Hematopoietic multipotent progenitor cell treated with erythropoietin and hydrocortisone succinate and interleukin-3 and kit ligand, for 15 days (in vitro differentiated cells): Measurements from ENCODE around the gene TECTA.

ENCODE experiments used
- DNase-seq: peaks from one replicate; pipeline ENCODE4 v3.0.0-alpha.2; 2015; ENCODE audit warnings: low spot score

Gene TECTA, protein sequence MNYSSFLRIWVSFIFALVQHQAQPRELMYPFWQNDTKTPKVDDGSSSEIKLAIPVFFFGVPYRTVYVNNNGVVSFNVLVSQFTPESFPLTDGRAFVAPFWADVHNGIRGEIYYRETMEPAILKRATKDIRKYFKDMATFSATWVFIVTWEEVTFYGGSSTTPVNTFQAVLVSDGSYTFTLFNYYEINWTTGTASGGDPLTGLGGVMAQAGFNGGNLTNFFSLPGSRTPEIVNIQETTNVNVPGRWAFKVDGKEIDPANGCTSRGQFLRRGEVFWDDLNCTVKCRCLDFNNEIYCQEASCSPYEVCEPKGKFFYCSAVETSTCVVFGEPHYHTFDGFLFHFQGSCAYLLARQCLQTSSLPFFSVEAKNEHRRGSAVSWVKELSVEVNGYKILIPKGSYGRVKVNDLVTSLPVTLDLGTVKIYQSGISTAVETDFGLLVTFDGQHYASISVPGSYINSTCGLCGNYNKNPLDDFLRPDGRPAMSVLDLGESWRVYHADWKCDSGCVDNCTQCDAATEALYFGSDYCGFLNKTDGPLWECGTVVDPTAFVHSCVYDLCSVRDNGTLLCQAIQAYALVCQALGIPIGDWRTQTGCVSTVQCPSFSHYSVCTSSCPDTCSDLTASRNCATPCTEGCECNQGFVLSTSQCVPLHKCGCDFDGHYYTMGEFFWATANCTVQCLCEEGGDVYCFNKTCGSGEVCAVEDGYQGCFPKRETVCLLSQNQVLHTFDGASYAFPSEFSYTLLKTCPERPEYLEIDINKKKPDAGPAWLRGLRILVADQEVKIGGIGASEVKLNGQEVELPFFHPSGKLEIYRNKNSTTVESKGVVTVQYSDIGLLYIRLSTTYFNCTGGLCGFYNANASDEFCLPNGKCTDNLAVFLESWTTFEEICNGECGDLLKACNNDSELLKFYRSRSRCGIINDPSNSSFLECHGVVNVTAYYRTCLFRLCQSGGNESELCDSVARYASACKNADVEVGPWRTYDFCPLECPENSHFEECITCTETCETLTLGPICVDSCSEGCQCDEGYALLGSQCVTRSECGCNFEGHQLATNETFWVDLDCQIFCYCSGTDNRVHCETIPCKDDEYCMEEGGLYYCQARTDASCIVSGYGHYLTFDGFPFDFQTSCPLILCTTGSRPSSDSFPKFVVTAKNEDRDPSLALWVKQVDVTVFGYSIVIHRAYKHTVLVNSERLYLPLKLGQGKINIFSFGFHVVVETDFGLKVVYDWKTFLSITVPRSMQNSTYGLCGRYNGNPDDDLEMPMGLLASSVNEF (N-terminal part only)

DNA sequence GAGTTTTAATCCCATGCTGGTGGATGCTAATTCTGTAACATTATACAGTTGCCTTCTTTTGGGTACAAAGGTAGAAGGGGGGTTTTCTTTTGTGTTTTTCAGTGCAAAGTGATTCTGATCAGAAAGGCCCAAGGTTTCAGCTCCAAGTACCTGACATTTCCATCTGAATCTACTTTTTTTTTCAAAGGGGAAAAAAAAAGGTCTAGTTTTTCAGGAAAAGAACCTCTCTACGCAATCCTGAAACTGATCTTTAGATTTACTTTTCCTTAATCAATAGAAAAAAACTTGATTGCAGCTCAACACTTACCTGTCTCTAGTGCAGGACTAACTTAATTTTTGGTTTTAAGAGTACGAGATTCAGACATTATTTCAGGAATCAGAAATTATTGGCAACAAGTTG lies at the start of gene TECTA:
Gene TECTA (plus strand): TSS at position 301 of the 400 bp plus-strand sequence. CDS start 1,423 bp downstream, outside the sequence.
- DNase-seq = no peak

DNA sequence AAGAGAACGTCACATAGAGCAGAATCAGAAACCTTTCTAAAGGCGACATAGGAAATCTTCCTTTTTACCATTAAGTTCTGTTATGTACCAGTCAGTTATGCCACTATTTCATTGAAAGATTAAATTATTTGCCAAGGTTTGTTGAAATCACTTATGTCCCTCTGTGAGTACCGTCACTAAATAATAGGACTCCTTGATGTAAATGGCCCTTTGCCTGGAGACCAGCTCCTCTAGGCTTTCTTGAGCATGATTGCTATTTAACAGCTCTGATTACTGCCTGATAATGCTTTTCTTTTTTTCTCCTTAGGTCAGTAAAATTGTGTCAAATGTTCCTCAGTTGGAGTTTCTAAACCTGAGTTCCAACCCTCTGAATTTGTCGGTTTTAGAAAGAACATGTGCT lies 47.8 kb upstream of the TECTA start:
- DNase-seq = no peak

DNA sequence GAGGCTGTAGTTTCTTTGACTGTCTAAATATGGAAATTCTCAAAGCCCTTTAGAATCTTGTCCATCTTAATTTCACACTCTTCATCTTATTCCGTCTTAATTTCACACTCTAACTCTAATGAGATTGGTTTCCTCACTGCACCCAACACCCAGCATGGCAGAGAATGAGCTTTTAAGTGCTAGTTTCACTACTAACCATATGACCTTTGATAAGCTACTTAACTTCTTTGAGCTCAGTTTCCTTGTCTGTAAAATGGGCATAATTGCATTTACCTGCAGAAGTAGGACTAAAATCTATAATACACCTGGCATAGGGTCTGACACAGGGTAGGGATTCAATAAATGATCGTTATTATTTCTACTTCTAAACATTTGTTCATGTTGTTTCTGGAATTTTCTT lies 46.8 kb upstream of the TECTA start:
- no peak for DNase-seq

DNA sequence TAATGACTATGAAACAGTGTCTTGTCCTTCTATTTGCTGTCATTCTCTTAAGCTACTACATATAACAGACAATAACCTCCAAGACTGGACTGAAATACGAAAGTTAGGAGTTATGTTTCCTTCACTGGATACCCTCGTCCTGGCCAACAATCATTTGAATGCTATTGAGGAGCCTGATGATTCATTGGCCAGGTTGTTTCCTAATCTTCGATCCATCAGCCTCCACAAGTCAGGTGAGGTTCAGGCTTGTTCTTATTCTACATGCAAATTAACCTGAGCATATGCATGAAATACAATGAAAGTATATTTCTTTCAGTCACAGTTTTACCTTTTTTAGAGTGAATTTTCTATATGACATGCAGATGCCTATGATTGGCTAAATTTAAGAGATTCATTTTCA lies 46.0 kb upstream of the TECTA start:
- no peak for DNase-seq

DNA sequence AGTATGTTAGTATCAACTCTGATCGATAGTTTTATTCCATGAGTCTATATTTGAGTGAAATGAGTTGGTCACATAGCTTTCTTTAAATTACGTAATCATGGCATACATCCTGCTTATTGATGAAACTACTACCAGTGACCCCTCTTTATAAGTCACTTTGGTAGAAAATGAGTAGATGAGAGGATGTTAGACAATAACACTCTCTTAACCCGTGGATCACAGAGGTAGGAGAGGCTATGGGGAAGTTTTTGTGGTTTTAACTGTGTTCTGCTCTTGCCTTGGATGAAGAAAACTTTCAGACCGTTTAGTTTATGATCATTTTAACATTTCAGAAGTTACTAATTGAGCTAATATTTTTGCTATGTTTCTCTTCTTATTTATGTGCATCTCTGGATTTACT lies 43.1 kb upstream of the TECTA start:
- DNase-seq = no peak

DNA sequence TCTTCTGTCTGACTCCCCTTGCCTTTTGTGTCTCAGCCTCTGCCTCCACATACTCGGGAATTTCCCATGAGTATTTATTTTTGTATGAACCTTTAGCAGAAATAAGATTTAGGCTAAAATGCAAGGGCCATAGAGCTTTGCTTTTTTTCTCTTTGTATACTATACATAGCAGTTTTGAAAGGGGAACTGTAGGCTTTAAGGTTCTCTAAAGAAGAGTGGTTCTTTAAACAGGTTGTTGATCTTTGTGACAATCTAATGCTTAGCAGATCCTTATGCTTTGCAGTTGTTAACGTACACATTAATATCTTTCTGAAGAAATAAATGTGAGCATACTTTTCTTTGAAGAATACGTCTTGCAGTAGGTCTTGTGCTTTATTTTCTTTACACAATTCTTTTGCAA lies 42.1 kb upstream of the TECTA start:
- DNase-seq = no peak

DNA sequence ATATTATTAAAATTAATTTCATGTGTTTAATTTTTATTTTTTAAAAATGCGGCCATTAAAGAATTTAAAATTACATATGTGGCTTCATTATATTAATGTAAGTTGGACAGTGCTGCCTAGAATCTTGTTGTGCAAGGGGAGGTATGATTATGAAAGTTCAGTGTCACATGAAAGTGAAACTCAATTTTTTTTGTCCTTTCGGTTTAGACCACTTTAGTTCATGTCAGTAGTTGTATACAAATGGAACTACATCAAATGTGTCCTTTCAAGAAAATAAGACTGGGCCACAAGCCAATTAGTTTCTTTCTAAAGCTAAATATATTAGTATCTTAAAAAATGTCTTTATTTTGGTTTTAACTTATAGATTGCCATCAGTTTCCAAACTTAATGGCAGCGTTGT lies 41.4 kb upstream of the TECTA start:
- DNase-seq = no peak

DNA sequence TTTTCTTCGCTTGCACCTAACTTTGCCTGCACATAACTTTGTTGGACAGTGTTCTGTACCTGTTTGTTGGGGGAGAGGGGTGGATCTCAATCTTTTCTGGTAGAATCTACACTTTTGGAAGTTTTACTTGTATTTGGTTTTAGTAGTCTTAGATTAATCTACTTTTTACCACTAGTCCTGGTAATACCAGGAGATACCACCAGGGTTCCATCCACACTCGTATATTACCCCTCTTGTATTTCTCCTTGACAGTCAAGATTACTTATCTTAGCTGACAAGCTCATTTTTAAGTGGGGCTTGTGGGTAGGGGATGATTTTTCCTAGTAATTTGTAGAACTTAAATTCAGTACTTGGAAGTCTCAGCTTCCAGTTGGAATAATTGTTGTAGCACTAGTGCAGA lies 37.3 kb upstream of the TECTA start:
- peak; percentile 37 for DNase-seq

DNA sequence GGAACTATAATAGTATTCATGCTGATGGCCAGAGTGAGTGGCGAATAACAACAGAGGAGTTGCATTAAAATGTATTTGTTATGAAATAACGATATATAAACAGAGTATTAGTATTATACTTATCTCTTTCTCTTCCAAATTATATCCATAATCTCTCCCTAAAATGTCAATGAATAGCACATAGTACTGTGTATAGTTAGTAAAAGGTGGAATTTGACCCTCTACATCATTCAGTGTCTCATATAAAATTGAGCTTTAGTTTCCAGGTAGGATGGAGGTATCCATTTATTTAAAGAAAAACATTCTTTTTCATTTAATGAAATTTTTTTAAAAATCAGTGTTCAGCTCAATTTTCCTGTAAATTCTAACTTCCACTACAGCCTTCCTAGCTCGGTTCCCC lies 34.4 kb upstream of the TECTA start:
- no peak for DNase-seq

DNA sequence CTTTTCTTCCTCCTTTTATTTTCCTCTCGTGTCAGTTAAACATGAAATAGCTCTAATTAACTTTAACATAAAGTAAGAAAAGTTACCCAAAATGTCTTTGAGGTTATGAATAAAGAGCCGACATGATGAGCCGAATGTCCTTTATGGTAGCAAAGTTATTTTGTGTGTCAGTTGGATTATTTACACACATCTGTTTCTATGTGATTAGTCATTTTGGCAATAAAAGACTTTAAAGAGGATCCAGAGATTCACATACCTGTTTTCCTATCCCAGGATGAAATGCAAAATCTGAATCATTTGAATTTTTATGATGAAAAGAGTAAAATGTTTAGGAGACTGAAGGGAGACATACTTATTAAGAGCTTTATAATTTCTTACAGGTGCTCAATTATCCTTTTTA lies 34.0 kb upstream of the TECTA start:
- DNase-seq = no peak

DNA sequence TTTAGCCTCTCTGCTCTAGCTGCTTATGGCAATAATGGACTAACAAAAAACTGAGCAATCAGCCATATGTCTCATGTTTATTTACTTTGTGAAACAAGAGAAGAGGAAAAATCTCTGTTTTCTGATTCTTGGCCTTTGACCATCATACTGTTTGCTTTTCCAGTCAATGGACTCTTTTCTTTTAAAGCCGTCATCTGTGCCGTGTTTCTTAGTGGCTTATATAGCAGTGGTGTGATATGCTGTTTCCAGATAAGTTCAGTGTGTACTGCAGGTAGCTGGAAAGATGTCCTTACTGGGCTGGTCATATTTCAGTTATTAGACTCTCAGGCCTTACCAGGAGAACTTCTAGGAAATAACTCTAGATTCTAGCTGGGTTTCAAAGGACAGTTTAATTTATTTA lies 33.6 kb upstream of the TECTA start:
- no peak for DNase-seq

DNA sequence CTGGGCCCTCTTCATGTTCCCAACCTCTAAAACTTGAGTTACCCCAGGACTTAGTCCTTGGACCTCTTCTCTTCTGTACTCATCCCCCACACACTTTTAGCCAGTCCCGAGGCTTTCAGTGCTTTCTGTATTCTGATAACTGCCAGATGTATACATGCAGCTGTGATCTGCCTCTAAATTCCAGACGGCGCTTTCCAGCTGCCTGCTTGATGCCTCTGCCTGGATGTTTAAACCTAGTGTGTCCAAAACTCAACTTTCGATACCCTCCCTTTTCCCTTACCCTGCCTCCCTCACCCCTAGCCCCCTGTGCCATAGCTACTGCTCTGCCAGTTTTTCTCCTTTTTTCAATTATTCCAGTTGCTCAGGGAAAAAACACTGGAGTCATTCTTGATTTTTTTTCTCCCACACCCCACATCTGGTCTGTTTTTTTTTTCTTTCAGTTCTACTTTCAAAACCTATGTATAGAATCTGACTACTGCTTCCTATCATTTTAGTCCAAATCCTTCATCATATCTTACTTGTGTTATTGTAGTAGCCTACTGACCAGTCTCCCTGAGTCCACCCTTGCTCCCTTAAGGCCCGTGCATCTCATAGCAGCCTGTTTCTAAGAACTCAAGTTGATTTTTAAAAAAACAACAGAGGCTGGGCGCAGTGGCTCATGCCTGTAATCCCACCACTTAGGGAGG lies 32.9 kb upstream of the TECTA start:
- no peak for DNase-seq

DNA sequence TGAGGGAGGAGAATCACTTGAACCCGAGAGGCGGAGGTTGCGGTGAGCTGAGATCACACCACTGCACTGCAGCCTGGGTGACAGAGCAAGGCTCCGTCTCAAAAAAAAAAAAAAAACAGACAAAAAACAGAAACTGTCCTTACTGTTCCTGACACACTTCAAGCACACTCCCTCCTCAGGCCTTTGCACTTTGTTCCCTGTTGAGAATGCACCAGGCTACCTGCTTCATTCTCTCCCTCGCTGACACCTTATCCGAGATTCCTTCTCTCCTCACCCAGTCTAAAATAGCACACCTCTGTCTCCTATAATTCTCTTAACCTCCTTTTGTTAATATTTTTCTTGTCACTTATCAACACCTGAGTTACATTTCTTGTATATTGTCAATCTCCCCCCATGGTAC lies 32.3 kb upstream of the TECTA start:
- no peak for DNase-seq

DNA sequence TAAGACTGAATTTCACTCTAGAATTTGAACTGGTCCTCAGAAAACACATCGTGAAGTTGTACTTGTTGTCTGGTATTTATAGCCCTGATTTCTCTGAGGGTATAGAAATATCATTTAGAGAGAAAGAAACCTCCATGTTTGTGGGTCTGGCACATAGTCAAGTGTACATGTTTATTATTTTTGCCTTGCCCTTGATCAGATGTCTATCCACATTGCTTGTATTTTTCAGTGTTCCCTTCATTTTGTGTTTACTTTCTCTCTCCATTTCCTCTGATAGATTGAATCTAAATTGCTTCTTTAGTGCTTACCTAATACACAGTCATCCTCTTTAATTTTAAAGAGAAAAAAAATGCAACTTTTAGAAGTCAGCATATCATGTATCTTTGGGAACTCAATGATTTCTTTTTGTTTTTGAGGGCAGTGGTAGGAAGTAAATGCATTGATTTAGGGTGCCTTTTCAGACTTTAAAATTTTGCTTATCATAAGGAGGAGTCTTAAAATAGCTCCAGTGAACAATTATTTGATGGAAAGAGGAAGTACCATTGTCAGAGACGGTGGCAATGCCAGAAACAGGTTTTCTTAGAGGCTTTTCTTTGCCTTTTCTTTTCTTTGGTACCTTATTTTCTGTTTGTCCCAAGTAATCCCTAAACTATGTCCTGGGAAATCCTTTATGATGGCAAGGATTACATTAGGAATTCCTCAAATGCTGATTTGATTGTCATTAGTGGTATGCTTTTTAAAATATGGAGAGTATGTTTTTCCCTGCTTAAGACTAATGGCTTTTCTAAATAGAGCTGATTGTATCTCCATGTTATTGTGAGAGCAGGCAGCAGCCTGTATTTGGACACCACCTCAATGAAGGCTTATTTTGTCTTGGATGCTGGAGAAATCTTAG lies 29.8 kb upstream of the TECTA start:
- no peak for DNase-seq

DNA sequence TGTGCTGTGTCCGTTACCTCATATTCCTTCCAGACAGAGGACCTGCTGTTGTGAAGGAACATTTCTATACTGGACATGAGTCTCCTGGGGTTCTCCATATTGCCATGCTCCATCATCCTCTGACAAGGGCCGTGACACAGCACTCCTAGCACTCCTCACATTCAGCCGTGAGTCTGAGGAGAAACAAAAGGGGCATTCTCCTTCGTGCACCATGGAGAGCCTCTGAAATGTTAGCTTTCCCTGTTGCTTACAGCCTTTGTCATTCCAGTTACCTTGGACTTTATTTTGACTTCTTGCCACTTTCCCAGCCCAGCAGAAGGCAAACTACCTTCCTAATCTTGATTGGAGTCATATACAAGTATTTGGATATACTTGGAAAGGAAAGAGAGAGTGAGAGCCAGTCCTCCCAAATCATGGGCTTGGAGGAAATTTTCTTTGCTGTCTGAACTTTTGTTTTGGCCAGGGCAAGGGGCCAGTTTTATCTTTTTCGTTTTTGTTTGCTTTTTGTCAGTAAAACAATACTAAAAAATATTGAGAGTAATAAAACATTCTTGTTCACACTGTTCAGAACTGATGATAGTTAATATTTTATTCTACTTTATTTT lies 29.1 kb upstream of the TECTA start:
- DNase-seq = no peak

DNA sequence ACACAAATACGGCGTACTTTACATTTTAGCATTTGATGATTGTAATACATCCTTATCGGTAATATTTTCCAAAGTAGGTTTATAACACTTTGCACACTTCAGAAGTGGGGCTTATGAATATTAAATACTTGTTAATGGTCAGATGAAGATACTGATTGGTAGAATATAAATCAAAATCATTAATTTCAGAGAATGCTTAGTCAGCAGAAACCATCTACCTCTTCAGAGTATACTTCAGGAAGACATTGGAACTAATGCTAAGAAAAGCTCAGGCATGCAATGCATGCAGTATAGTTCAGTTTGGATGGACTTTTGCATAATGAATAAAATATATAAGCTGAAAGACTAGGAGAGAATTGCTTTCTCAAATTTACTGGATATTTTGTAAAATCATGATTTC lies 19.7 kb upstream of the TECTA start:
- no peak for DNase-seq

DNA sequence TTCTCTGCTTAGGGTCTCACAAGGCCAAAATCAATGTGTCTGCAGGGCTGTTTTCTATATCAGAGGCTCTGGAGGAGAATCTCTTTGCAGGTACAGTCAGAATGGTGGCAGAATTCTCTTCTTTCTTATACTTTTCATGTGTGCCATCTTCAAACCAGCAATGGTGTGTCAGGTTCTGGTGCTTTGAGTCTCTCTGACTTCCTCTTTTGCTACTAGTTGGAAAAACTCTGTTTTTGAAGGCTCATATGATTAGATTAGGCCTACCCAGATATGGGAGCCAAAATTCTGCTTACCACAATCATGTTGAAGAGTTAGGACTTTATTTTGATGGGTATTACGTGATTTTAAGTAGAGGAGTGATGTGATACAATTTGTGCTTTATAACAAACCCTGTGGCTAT lies 18.8 kb upstream of the TECTA start:
- no peak for DNase-seq

DNA sequence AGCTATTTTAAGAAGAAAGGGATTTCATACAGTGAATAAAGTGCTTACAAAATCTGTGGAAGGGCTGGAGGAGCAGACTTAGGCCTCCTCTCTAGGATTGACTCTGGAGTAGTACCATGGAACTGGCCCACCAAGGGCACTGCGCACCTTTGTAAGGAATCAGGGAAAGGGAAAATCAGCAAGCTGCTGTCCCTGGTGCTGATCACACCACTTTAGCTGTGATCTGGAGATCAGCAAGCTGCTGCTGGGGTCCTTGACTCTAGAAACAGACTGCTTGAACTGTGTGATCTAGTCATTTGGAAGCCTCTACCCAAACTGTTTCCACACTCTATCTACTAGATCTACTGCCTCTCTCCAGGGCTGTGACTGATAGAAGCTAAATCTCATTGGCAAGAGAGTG lies 18.4 kb upstream of the TECTA start:
- no peak for DNase-seq

DNA sequence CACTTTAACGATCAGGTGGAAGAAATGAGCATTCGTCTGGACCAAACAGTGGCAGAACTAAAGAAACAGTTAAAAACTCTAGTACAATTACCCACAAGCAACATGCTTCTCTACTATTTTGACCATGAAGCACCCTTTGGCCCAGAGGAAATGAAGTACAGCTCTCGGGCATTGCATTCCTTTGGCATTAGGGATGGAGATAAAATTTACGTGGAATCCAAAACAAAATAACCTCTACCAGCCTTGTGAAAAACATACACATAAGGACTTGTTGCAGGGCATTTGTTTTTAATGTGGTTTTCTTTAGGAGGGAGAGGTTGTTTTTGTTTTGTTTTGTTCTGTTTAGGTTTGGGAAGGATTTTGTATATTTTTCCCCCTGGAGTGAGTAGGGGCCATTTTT lies 14.2 kb upstream of the TECTA start:
- no peak for DNase-seq

DNA sequence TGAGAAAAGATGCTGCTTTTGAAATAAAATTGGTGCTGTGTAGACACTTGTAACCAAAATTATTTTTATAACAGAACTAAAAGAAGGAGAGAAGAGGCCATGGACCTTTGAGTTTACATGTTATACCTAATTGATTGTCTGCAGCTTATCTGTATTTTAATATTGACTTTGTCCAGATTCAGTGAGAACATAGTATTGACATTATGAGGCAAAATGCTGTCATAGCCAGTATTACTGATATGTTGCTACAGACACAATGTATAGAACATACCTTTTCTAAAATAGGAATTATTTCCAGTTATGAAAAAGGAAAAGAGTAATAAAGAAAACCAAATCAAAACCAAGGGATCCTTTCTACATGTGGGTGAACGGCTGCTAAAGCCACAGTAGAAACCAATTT lies 11.5 kb upstream of the TECTA start:
- DNase-seq = no peak
